ENCODE data around the gene SP7.

- no peak for TF ChIP-seq CTCF (IDR thresholded peaks at IDR 0.05 in 4 of 5, conservative IDR thresholded peaks at IDR 0.05 in 1 of 5)
- no peak for TF ChIP-seq POLR2A (IDR thresholded peaks at IDR 0.05)
Measured at GRCh38 chr12:53334822-53335221, 1.3 kb downstream of the SP7 start.
